HG02852 (cell line): ENCODE measurements around the gene TINAGL1.

Experiments used
- ATAC-seq: cut with Tn5 transposase; IDR thresholded peaks from one replicate; pipeline ENCODE4 v1.9.1; 2021; ENCODE audit warnings: mild to moderate bottlenecking, moderate library complexity; ENCODE audit not compliant: unreplicated experiment

The TINAGL1 gene

GRCh38 chr1:31605908-31606427 lies 29.7 kb downstream of the TINAGL1 start:
- ATAC-seq, result peak; percentile 81

- no peak for ATAC-seq
Measured at GRCh38 chr1:31607360-31607759, 31.0 kb downstream of the TINAGL1 start.

GRCh38 chr1:31609514-31610118 lies 33.3 kb downstream of the TINAGL1 start:
- ATAC-seq, result no peak

- no peak for ATAC-seq
Measured at GRCh38 chr1:31614414-31615005, 38.2 kb downstream of the TINAGL1 start.

GRCh38 chr1:31615414-31615813 lies 39.1 kb downstream of the TINAGL1 start:
- no peak for ATAC-seq

DNA sequence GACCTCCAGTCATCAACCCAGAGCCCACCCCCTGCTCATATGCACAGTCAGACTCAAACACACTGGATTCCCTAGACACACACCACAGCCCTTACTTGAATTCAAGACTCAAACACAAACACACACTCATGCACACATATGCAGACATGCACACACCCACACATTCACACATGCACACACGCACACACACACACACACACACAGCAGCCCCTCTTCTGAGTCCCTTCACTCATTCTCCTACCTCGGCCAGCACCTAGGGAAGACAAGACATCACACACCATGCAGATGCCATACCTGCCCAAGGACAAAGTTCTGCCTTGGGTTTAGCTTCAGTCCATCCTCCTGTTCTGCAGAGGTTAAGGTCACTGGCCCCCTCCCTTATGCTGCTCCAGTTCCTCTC lies 39.6 kb downstream of the TINAGL1 start:
- no peak for ATAC-seq

- ATAC-seq, result no peak
Measured at GRCh38 chr1:31617218-31617915, 41.1 kb downstream of the TINAGL1 start, which contains the start of gene HCRTR1. TSS of gene HCRTR1 (plus strand) at chr1:31617689. CDS start at chr1:31619193, 1,504 bp downstream.

- ATAC-seq, result no peak
Measured at GRCh38 chr1:31617916-31618746, 41.8 kb downstream of the TINAGL1 start.

DNA sequence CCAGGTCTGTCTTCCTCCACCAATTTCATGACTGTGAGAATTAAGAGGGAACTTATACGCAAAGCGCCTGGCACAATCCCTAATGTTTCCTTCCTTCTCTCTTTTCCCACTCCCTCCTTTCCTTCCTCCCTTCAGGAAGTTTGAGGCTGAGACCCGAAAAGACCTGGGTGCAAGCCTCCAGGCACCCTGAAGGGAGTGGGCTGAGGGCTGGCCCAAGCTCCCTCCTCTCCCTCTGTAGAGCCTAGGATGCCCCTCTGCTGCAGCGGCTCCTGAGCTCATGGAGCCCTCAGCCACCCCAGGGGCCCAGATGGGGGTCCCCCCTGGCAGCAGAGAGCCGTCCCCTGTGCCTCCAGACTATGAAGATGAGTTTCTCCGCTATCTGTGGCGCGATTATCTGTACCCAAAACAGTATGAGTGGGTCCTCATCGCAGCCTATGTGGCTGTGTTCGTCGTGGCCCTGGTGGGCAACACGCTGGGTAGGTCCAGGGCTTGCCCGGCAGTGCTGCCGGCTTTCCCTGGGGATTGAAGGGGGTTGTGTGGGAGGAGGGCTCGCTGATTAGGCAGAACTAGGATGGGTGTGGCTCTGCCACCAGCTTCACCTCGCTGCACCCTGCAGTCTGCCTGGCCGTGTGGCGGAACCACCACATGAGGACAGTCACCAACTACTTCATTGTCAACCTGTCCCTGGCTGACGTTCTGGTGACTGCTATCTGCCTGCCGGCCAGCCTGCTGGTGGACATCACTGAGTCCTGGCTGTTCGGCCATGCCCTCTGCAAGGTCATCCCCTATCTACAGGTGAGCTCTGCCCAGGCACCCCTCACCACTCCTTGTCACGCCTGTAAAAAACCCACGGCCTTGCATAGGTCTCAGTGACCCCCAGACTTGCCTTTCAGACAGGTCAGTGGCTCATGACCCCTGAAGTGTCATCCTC lies 42.9 kb downstream of the TINAGL1 start:
- ATAC-seq, result no peak

DNA sequence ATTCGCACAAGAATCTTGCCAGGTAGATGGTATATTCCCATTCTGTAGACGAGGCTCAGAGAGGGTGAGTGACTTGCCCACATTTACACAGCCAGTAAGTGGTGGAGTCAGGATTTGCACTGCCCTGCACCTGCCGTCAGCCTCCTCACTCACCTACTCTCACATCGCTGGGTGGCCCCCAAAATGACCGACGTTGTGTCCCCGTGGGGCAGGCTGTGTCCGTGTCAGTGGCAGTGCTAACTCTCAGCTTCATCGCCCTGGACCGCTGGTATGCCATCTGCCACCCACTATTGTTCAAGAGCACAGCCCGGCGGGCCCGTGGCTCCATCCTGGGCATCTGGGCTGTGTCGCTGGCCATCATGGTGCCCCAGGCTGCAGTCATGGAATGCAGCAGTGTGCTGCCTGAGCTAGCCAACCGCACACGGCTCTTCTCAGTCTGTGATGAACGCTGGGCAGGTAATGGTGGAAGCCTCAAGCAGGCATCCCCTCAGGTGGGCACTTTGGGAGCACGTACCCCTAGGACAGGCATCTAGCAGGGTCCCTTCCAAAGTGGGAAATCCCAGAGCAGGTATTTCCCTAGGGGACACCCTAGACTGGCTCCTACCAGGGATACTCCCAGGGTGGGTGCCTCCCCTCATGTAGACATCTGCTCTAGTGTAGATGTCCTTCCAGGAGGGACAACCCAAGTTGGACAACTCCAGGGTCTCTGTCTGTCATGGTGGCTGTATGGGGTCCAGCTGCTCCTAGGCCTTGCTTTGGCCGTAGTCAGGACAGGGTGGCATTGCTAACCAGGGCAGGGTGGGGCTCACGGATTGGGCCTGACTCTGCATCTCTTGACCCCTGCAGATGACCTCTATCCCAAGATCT lies 44.5 kb downstream of the TINAGL1 start:
- no peak for ATAC-seq

DNA sequence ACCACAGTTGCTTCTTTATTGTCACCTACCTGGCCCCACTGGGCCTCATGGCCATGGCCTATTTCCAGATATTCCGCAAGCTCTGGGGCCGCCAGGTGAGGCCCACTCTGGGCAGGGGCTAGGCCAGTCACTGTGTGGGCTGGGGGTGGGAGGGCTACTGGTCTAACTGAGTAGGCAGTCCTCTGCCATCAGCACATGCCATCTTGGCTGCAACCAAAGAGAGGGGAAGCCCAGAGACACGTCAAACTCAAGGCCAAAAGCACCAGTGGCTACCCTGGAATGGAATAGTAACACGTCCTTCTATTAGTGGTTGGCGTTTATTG lies 45.1 kb downstream of the TINAGL1 start:
- no peak for ATAC-seq

DNA sequence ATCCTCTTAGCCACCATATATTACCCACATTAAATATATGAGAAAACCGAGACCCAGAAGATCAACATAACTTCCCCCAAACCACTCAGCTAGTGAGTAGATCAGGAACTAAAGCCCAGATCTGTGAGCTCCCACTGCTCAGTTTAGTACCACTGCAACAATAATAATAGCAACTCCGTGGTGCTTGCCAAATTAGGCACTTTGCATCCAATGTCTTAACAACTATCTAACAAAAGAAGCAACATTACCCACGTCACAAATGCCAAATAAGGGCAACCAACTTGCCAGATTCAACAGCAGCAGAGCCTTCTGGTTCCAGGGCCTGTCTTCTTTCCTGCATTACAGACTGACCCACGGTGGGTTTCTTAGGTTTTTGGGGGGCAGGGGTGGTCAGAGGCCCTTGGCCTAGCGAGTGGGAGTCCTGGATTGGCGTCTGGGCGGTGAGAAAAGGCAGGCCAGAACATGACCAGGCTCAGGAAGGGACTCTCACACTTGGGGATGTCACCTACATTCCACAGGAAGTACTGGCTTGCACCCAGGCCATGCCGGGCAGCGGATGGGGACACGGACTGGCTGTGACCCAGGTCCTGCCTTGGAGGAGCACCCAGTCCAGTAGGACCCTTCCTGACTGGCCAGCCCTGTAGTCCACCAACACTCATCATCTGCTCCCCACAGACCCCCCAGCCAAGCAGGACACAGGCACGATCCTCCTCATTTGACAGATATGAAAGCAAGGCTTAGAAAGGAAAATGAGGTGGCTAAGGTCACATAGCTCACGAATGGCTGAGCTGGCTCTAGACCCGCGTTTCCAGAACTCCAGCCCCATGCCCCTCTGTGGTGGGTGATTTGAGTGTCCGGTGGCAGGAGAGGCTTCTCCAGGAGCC lies 45.8 kb downstream of the TINAGL1 start:
- no peak for ATAC-seq

GRCh38 chr1:31623365-31623764 lies 47.0 kb downstream of the TINAGL1 start:
- ATAC-seq, result no peak

- no peak for ATAC-seq
Measured at GRCh38 chr1:31624309-31624708, 48.0 kb downstream of the TINAGL1 start.

DNA sequence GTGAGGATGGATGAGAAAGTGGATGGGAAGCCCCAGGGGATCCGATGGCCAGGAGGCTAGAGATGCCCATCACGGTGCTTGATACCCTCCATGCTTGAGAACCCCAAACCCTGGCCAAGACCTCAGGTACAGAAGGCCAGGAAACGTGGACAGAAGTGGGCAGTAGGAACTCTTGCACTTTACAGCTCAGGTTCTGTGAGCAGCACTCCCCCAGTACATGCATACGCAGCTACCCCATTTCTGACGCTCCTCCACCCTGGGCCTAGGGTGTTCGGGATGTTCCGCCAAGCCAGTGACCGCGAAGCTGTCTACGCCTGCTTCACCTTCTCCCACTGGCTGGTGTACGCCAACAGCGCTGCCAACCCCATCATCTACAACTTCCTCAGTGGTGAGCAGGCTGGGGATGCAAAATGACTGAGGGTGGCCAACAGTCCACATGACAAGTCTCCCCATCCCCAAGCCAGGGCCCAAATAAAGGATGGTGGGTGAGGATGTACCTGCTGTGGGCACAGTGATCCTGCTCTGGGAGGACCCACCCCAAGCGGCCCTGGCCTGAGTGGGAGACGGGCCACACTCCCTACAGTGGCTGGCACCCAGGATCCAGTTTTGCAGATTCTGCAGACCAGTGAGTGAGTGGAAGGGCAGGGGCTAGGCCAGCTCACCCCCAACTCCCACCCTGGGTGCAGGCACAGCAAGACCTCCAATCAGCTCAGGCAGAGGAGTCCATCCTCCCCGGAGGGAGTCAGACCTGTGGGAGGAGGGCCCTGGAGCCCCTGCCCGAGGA lies 48.6 kb downstream of the TINAGL1 start:
- ATAC-seq, result no peak

- ATAC-seq, result no peak
Measured at GRCh38 chr1:31625561-31626222, 49.4 kb downstream of the TINAGL1 start.
